ENCODE results near the gene FUT7. TPM values are rescaled to one million over a fixed set of nuclear protein-coding genes. Genes with fewer than 3 reads are reported as not detected.

Gene FUT7
- total and polyA plus RNA-seq, 2 of the 8 experiments (the other 6 are each of a cell fraction or from before 2014, with no cell fraction given) = not detected

DNA sequence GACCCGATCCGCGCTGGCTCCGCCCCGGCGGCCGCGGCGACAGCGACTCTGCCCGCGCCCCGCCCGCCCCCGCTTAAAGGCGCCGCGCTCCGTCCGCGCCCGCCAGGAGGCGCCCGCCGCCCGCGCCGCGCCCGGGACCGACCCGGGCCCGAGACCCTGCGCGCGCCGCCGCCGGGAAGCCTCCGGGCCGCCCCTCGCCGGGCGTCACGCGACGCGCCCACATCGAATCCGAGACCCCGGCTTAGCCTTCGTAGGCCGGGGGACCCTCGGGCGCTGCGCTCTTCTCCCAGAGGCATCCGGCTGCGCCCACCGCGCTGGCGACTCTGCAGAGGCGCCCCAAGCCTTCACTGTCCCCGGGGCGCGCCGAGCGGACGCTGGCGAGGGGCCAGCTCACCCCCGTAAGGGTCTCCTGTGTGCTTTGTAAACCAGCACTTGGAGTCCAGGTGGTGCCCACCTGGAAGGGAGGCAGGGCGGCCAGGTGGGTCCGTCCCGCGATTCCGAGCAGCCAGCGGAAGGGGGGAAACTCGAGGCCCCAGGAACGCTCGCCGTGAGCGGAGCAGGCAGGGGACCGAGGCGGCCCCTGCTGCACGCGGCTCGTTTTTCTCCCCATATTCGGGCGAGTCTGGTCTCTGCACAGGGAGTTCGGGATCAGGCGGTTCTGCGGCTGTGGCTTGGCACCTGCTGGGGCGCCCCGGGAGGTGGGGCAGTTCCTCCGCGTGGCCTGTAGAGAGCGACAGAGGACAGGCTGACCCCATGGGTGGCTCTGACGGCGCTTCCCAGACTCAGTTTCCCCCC, 3.4 kb downstream of the FUT7 start (continued):
- no peak for TF ChIP-seq NANOG (IDR thresholded peaks at IDR 0.05; ENCODE audit: insufficient read depth, low read depth, low read length, poor library complexity, severe bottlenecking)
- TF ChIP-seq RXRA (IDR thresholded peaks at IDR 0.05; ENCODE audit: insufficient read depth, low read depth, low read length) = no peak
- no peak for TF ChIP-seq SP2 (IDR thresholded peaks at IDR 0.05; ENCODE audit: low read length)
- no peak for TF ChIP-seq CTBP2 (IDR thresholded peaks at IDR 0.05; ENCODE audit: borderline replicate concordance, insufficient read depth, insufficient read length, low read length)
- no peak for TF ChIP-seq MAFK (IDR thresholded peaks at IDR 0.05; ENCODE audit: low read depth, low read length)
- TF ChIP-seq USF2 (IDR thresholded peaks at IDR 0.05; ENCODE audit: low read length) = no peak
- no peak for TF ChIP-seq SIX5 (IDR thresholded peaks at IDR 0.05; ENCODE audit: low read depth, low read length)
- no peak for TF ChIP-seq POU5F1 (IDR thresholded peaks at IDR 0.05; ENCODE audit: low read depth, low read length)
- no peak for TF ChIP-seq SIRT6 (IDR thresholded peaks at IDR 0.05; ENCODE audit: low read length)
- peak; percentile 60; the same call in 1 of the 2 replicates for TF ChIP-seq EGR1 (IDR thresholded peaks at IDR 0.05; ENCODE audit: borderline replicate concordance, low read depth, low read length)
- no peak for TF ChIP-seq RFX5 (IDR thresholded peaks at IDR 0.05; ENCODE audit: borderline replicate concordance, low read depth, low read length)
- TF ChIP-seq ASH2L (IDR thresholded peaks at IDR 0.05; ENCODE audit: low read length) = peak; percentile 61
- no peak for TF ChIP-seq POLR2A (IDR thresholded peaks at IDR 0.05; ENCODE audit: control extremely low read depth in 1 of 2, low read depth in 2 of 2, low read length in 2 of 2)
- TF ChIP-seq CHD2 (IDR thresholded peaks at IDR 0.05; ENCODE audit: low read length) = no peak
- no peak for TF ChIP-seq RNF2 (IDR thresholded peaks at IDR 0.05; ENCODE audit: borderline replicate concordance, low read depth, low read length, missing control alignments, poor library complexity, severe bottlenecking)
- peak; percentile 58 for TF ChIP-seq E2F6 (IDR thresholded peaks at IDR 0.05)
- no peak for TF ChIP-seq NRF1 (IDR thresholded peaks at IDR 0.05; ENCODE audit: low read depth, low read length)
- TF ChIP-seq EP300 (IDR thresholded peaks at IDR 0.05; ENCODE audit: borderline replicate concordance in 1 of 2, low read depth in 2 of 2, low read length in 2 of 2) = no peak
- TF ChIP-seq SP4 (IDR thresholded peaks at IDR 0.05; ENCODE audit: low read length) = no peak
